ENCODE results near the gene TENM3. TPM values are rescaled to one million over a fixed set of nuclear protein-coding genes. Genes with fewer than 3 reads are reported as not detected.

Gene TENM3
- total RNA-seq, 2 experiments from 2014 or later = not detected

- H3K9me3 Mint-ChIP-seq (ENCODE audit: insufficient read depth) = no peaks in the 10 kb centered on the region
- CTCF ChIA-PET = no interaction called here
- no peak overlapping the region for H3K27ac Mint-ChIP-seq
- H3K4me3 Mint-ChIP-seq = no peak overlapping the region
- POLR2A ChIA-PET = no interaction called here
- H3K4me1 Mint-ChIP-seq (ENCODE audit: low read depth) = no peaks in the 10 kb centered on the region
- ATAC-seq (no peak), DNase-seq (no peak)
- no peaks in the 10 kb centered on the region for H3K27me3 Mint-ChIP-seq (ENCODE audit: low read depth)
- H3K36me3 Mint-ChIP-seq (ENCODE audit: low read depth) = no peaks in the 10 kb centered on the region
Observed at GRCh38 chr4:182647646-182648300, 404.6 kb downstream of the TENM3 start.

GRCh38 chr4:182648766-182649165, 405.6 kb downstream of the TENM3 start:
- no peaks in the 10 kb centered on the region for H3K27me3 Mint-ChIP-seq (ENCODE audit: low read depth)
- POLR2A ChIA-PET = no interaction called here
- no peaks in the 10 kb centered on the region for H3K36me3 Mint-ChIP-seq (ENCODE audit: low read depth)
- no peak overlapping the region for H3K4me3 Mint-ChIP-seq
- ATAC-seq (no peak), DNase-seq (no peak)
- CTCF ChIA-PET = no interaction called here
- no peak overlapping the region for H3K27ac Mint-ChIP-seq
- no peaks in the 10 kb centered on the region for H3K9me3 Mint-ChIP-seq (ENCODE audit: insufficient read depth)
- H3K4me1 Mint-ChIP-seq (ENCODE audit: low read depth) = no peaks in the 10 kb centered on the region

- H3K9me3 Mint-ChIP-seq (ENCODE audit: insufficient read depth) = no peaks in the 10 kb centered on the region
- DNase-seq = no peak
- ATAC-seq = no peak
- H3K4me3 Mint-ChIP-seq = no peak overlapping the region
- no peaks in the 10 kb centered on the region for H3K36me3 Mint-ChIP-seq (ENCODE audit: low read depth)
- POLR2A ChIA-PET = no interaction called here
- CTCF ChIA-PET = no interaction called here
- H3K27ac Mint-ChIP-seq = no peak overlapping the region
- H3K27me3 Mint-ChIP-seq (ENCODE audit: low read depth) = no peaks in the 10 kb centered on the region
- H3K4me1 Mint-ChIP-seq (ENCODE audit: low read depth) = no peaks in the 10 kb centered on the region
Observed at GRCh38 chr4:182649698-182650477, 406.7 kb downstream of the TENM3 start.

GRCh38 chr4:182653596-182653995, 410.4 kb downstream of the TENM3 start:
- DNase-seq = no peak
- no peak overlapping the region for H3K27ac Mint-ChIP-seq
- no peaks in the 10 kb centered on the region for H3K27me3 Mint-ChIP-seq (ENCODE audit: low read depth)
- no peak overlapping the region for H3K4me3 Mint-ChIP-seq
- no peaks in the 10 kb centered on the region for H3K4me1 Mint-ChIP-seq (ENCODE audit: low read depth)
- no peaks in the 10 kb centered on the region for H3K36me3 Mint-ChIP-seq (ENCODE audit: low read depth)
- POLR2A ChIA-PET = no interaction called here
- H3K9me3 Mint-ChIP-seq (ENCODE audit: insufficient read depth) = no peaks in the 10 kb centered on the region
- CTCF ChIA-PET = no interaction called here
- ATAC-seq = no peak

GRCh38 chr4:182655340-182655739, 412.1 kb downstream of the TENM3 start:
- ChIA-PET CTCF (interaction anchor here (0.6 kb wide), 1 partner anchor 118 kb away, joined by 3 read pairs; no protein-coding TSS in a partner anchor), POLR2A (no interaction called here)
- Mint-ChIP-seq H3K27ac (no peak overlapping the region), H3K4me3 (no peak overlapping the region), H3K4me1 (ENCODE audit: low read depth) (no peaks in the 10 kb centered on the region), H3K36me3 (ENCODE audit: low read depth) (no peaks in the 10 kb centered on the region), H3K9me3 (ENCODE audit: insufficient read depth) (no peaks in the 10 kb centered on the region), H3K27me3 (ENCODE audit: low read depth) (no peaks in the 10 kb centered on the region)
- DNase-seq = no peak
- ATAC-seq = no peak

- ChIA-PET CTCF (no interaction called here), POLR2A (no interaction called here)
- Mint-ChIP-seq H3K27ac (no peak overlapping the region), H3K4me1 (ENCODE audit: low read depth) (no peaks in the 10 kb centered on the region), H3K27me3 (ENCODE audit: low read depth) (no peaks in the 10 kb centered on the region), H3K9me3 (ENCODE audit: insufficient read depth) (no peaks in the 10 kb centered on the region), H3K4me3 (no peak overlapping the region), H3K36me3 (ENCODE audit: low read depth) (no peaks in the 10 kb centered on the region)
- ATAC-seq = no peak
- DNase-seq = no peak
Observed at GRCh38 chr4:182662551-182662950, 419.3 kb downstream of the TENM3 start.

GRCh38 chr4:182671231-182671630, 428.0 kb downstream of the TENM3 start:
- no peak overlapping the region for H3K4me3 Mint-ChIP-seq
- ATAC-seq (no peak), DNase-seq (no peak)
- no peaks in the 10 kb centered on the region for H3K4me1 Mint-ChIP-seq (ENCODE audit: low read depth)
- H3K9me3 Mint-ChIP-seq (ENCODE audit: insufficient read depth) = no peaks in the 10 kb centered on the region
- no peak overlapping the region for H3K27ac Mint-ChIP-seq
- H3K27me3 Mint-ChIP-seq (ENCODE audit: low read depth) = no peaks in the 10 kb centered on the region
- POLR2A ChIA-PET = no interaction called here
- H3K36me3 Mint-ChIP-seq (ENCODE audit: low read depth) = no peaks in the 10 kb centered on the region
- CTCF ChIA-PET = no interaction called here

GRCh38 chr4:182671749-182672148, 428.5 kb downstream of the TENM3 start:
- Mint-ChIP-seq H3K27ac (no peak overlapping the region), H3K27me3 (ENCODE audit: low read depth) (no peaks in the 10 kb centered on the region), H3K4me1 (ENCODE audit: low read depth) (no peaks in the 10 kb centered on the region), H3K36me3 (ENCODE audit: low read depth) (no peaks in the 10 kb centered on the region), H3K9me3 (ENCODE audit: insufficient read depth) (no peaks in the 10 kb centered on the region), H3K4me3 (no peak overlapping the region)
- DNase-seq (no peak), ATAC-seq (no peak)
- ChIA-PET POLR2A (no interaction called here), CTCF (no interaction called here)

GRCh38 chr4:182678590-182678989, 435.4 kb downstream of the TENM3 start:
- Mint-ChIP-seq H3K36me3 (ENCODE audit: low read depth) (no peaks in the 10 kb centered on the region), H3K4me3 (no peak overlapping the region), H3K9me3 (ENCODE audit: insufficient read depth) (no peaks in the 10 kb centered on the region), H3K4me1 (ENCODE audit: low read depth) (no peaks in the 10 kb centered on the region), H3K27me3 (ENCODE audit: low read depth) (no peaks in the 10 kb centered on the region), H3K27ac (no peak overlapping the region)
- DNase-seq (no peak), ATAC-seq (no peak)
- CTCF ChIA-PET = no interaction called here
- POLR2A ChIA-PET = no interaction called here

- Mint-ChIP-seq H3K4me3 (no peak overlapping the region), H3K27me3 (ENCODE audit: low read depth) (no peaks in the 10 kb centered on the region), H3K4me1 (ENCODE audit: low read depth) (no peaks in the 10 kb centered on the region), H3K27ac (no peak overlapping the region), H3K9me3 (ENCODE audit: insufficient read depth) (no peaks in the 10 kb centered on the region), H3K36me3 (ENCODE audit: low read depth) (no peaks in the 10 kb centered on the region)
- ATAC-seq = no peak
- no peak for DNase-seq
- CTCF ChIA-PET = no interaction called here
- POLR2A ChIA-PET = no interaction called here
Observed at GRCh38 chr4:182679533-182679932, 436.3 kb downstream of the TENM3 start.

GRCh38 chr4:182680234-182680653, 437.0 kb downstream of the TENM3 start:
- no peak for DNase-seq
- H3K36me3 Mint-ChIP-seq (ENCODE audit: low read depth) = no peaks in the 10 kb centered on the region
- no peak overlapping the region for H3K27ac Mint-ChIP-seq
- POLR2A ChIA-PET = no interaction called here
- H3K27me3 Mint-ChIP-seq (ENCODE audit: low read depth) = no peaks in the 10 kb centered on the region
- H3K4me3 Mint-ChIP-seq = no peak overlapping the region
- ATAC-seq = no peak
- H3K4me1 Mint-ChIP-seq (ENCODE audit: low read depth) = no peaks in the 10 kb centered on the region
- no peaks in the 10 kb centered on the region for H3K9me3 Mint-ChIP-seq (ENCODE audit: insufficient read depth)
- CTCF ChIA-PET = no interaction called here

- no peak overlapping the region for H3K4me3 Mint-ChIP-seq
- DNase-seq (no peak), ATAC-seq (no peak)
- POLR2A ChIA-PET = interaction anchor here (0.5 kb wide), 1 partner anchor 1476 kb away, joined by 3 read pairs; no protein-coding TSS in a partner anchor
- H3K27me3 Mint-ChIP-seq (ENCODE audit: low read depth) = no peaks in the 10 kb centered on the region
- no peak overlapping the region for H3K27ac Mint-ChIP-seq
- CTCF ChIA-PET = no interaction called here
- H3K4me1 Mint-ChIP-seq (ENCODE audit: low read depth) = no peaks in the 10 kb centered on the region
- H3K36me3 Mint-ChIP-seq (ENCODE audit: low read depth) = no peaks in the 10 kb centered on the region
- H3K9me3 Mint-ChIP-seq (ENCODE audit: insufficient read depth) = no peaks in the 10 kb centered on the region
Observed at GRCh38 chr4:182683661-182684060, 440.5 kb downstream of the TENM3 start.

- Mint-ChIP-seq H3K4me3 (no peak overlapping the region), H3K27ac (no peak overlapping the region), H3K9me3 (ENCODE audit: insufficient read depth) (no peaks in the 10 kb centered on the region), H3K27me3 (ENCODE audit: low read depth) (no peaks in the 10 kb centered on the region), H3K36me3 (ENCODE audit: low read depth) (no peaks in the 10 kb centered on the region), H3K4me1 (ENCODE audit: low read depth) (no peaks in the 10 kb centered on the region)
- POLR2A ChIA-PET = no interaction called here
- ATAC-seq (no peak), DNase-seq (no peak)
- CTCF ChIA-PET = no interaction called here
Observed at GRCh38 chr4:182684796-182685195, 441.6 kb downstream of the TENM3 start.

Measured in activated CD8-positive, alpha-beta T cell treated with anti-CD3 and anti-CD28 coated beads, Interleukin-2, amount 10 ng/mL, durations not matched to agents 7 days and 5 days (primary cell).